VCaP (cell line): ENCODE results near the gene GUK1.

Source experiments
- H3K27ac ChIP-seq: fragments of 450-650 bp; 2 replicates; pipeline ENCODE4 v1.5.1; 2017
- TF ChIP-seq, protein P1 (sequence below): fragments of 450-650 bp; conservative IDR thresholded peaks from 2 replicates; pipeline ENCODE4 v1.5.1; 2017; ENCODE audit warnings: mild to moderate bottlenecking, moderate library complexity

The GUK1 gene

DNA sequence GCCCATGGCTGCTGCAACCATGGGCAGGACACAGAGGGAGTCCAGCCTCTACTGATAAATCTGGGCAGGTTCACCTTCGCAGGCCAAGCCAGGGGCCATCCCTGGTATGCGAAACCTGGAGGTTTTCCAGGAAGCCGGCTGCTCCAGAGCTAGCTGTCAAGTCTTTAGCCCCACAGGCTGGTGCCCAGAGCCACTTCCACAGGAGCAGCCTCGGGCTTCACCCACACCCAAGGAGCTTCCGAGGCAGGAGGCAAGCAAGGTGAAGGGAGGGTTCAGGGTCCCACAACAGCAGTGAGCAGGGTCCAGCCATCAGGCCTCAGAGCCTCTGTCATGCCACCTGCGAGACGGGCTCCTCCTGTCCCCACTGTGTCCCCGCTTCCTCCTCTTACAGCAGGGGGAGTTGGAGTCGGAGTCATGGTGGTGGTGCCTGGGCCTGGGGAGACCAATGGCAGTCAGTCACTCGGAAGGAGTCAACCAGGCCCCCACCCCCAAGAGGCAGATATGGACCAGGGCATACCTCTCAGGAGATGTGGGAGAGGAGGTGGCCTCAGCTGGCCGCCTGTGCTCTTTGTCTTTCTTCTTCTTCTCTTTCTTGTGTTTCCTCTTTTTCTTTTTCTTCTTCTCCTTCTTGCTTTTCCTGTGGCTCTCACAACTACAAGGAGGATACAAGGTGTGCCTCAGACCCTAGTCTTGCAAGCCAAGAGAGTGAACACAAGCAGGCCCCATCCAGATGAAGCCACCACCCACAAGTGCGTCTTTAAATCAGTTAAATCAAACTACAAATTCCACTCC, 39.1 kb upstream of the GUK1 start:
- TF ChIP-seq, protein P1, sequence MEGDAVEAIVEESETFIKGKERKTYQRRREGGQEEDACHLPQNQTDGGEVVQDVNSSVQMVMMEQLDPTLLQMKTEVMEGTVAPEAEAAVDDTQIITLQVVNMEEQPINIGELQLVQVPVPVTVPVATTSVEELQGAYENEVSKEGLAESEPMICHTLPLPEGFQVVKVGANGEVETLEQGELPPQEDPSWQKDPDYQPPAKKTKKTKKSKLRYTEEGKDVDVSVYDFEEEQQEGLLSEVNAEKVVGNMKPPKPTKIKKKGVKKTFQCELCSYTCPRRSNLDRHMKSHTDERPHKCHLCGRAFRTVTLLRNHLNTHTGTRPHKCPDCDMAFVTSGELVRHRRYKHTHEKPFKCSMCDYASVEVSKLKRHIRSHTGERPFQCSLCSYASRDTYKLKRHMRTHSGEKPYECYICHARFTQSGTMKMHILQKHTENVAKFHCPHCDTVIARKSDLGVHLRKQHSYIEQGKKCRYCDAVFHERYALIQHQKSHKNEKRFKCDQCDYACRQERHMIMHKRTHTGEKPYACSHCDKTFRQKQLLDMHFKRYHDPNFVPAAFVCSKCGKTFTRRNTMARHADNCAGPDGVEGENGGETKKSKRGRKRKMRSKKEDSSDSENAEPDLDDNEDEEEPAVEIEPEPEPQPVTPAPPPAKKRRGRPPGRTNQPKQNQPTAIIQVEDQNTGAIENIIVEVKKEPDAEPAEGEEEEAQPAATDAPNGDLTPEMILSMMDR: no peak
- H3K27ac ChIP-seq: no peak overlapping the region

- TF ChIP-seq, protein P1: no peak
- peak overlapping the region; percentile 62; the same call in 1 of the 2 replicates for H3K27ac ChIP-seq
Measured at GRCh38 chr1:228101614-228101993, 38.5 kb upstream of the GUK1 start.

GRCh38 chr1:228101994-228102790, 37.9 kb upstream of the GUK1 start:
- TF ChIP-seq, protein P1: no peak
- H3K27ac ChIP-seq: peak overlapping the region; percentile 62

GRCh38 chr1:228102791-228103620, 37.1 kb upstream of the GUK1 start, which contains the start of gene C1orf35:
TSS of gene C1orf35 (minus strand) at chr1:228103325. CDS start at chr1:228103227, 98 bp downstream.
- TF ChIP-seq, protein P1: no peak
- peak within 1 kb of the TSS; percentile 62 for H3K27ac ChIP-seq

DNA sequence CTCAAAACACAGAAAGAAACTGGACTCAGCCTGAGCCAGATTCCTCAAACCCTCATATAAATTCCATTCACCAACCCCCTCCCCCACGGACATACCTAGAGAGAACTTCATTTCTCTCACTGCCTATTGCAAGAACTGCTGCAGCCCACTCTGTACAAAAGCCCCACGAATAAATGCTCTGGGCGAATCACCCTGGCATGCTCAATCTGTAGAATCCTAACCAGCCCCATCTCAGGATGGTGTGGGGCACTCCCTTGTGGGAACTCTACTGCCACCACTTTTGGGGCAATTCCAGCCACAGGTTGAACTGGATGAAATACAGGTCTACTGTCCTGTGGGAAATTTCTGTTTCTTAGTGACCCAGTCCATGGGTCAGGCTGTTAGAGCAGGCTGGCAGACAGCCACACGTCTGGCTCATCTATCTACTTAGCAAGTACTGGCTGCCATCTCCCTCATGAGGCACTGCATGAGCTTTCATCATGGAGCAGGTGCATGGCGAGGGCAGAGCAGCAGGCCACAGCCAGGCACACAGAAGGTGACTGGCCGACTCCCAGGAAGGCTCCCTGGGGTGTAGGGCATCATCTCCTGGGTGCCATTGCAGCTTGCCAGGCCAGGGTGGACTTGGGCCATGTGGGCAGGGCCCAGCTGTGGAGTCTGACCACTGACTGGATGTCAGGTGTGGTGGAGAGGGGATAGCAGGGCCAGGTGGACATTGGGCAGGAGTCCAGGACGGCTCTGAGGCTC, 35.4 kb upstream of the GUK1 start:
- TF ChIP-seq, protein P1: no peak
- no peak overlapping the region for H3K27ac ChIP-seq

DNA sequence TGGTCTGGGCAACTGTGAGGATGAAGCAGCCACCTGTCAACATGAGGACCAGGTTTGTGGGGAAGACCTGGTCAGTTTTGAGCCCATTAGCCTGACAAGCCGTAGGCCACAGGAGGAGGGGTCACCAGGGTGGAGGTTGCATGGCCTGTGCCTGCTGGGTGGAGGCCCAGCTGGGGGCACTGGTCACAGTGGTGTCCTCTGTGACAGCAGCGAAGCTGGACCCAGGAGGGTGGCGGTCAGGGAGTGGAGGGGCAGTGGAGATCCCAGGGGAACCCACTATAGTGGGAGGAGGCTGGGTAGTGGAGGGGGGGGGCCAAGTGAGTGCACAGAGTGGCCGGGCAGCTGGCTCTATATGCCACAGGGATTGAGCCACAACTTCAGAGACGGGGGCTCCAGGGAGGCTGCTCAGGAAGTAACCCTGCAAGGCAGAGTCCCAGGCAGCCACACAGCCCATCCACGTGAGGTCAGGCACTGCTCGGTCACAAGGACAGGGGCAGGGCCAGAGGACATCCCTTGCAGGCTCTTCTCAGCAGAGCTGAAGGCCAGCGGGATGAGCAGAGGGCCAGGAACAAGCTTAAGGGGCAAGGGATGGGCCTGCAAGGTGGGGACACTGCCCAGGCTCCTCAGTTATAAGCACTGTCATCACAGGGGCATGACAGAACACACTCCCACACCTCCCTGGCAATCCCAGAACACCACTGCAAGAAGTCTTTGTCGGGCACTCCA, 34.6 kb upstream of the GUK1 start:
- TF ChIP-seq, protein P1: no peak

More for the DNA sequence above, 34.6 kb upstream of the GUK1 start:
- H3K27ac ChIP-seq: no peak overlapping the region
